SJSA1 (cell line): ENCODE measurements around the gene SLC25A3. TPM values are rescaled to one million over a fixed set of nuclear protein-coding genes. Genes with fewer than 3 reads are reported as not detected.
"Not testable (repeated sequence)": the region's sequence is repeated elsewhere in the genome, so short reads cannot be mapped to it uniquely, and the experiment has no call there.

Experiments
- DNase-seq, 2 experiments: peaks; one replicate each; pipeline ENCODE4 v3.0.0-alpha.2; 2015 to 2020; ENCODE audit warnings: low spot score in 2 of 2, low read depth in 1 of 2
- H3K27ac ChIP-seq: fragments of 250-450 bp; sonication (Bioruptor Pico); 2 replicates; pipeline ENCODE4 v1.5.1; 2020; ENCODE audit warnings: mild to moderate bottlenecking, moderate library complexity
- H3K27me3 ChIP-seq: fragments of 250-450 bp; sonication (Bioruptor Pico); replicated peaks from 2 replicates; pipeline ENCODE4 v1.5.1; 2020; ENCODE audit warnings: mild to moderate bottlenecking, moderate library complexity
- H3K36me3 ChIP-seq: fragments of 250-450 bp; sonication (Bioruptor Pico); 2 replicates; pipeline ENCODE4 v1.5.1; 2020; ENCODE audit warnings: mild to moderate bottlenecking
- H3K4me1 ChIP-seq: fragments of 250-450 bp; sonication (Bioruptor Pico); replicated peaks from 2 replicates; pipeline ENCODE4 v1.6.1; 2021; ENCODE audit warnings: mild to moderate bottlenecking
- H3K4me3 ChIP-seq: fragments of 250-450 bp; sonication (Bioruptor Pico); 2 replicates; pipeline ENCODE4 v1.5.1; 2020; ENCODE audit warnings: mild to moderate bottlenecking
- H3K9me3 ChIP-seq: fragments of 250-450 bp; sonication (Bioruptor Pico); replicated peaks from 2 replicates; pipeline ENCODE4 v1.5.1; 2020; ENCODE audit warnings: mild to moderate bottlenecking
- total RNA-seq: library from RNA; depleted of rRNA; stranded (reverse); fragments of >200 nt; shearing (Covaris generic); gene quantifications from 2 replicates; pipeline ENCODE4 v1.2.3, GENCODE V29; 2014

The SLC25A3 gene
- total RNA-seq, 1 experiment from 2014 or later, result 907 TPM

- H3K4me1 ChIP-seq, result no peaks in the 10 kb centered on the region
- no peaks in the 10 kb centered on the region for H3K27me3 ChIP-seq
- no peaks in the 10 kb centered on the region for H3K9me3 ChIP-seq
- H3K4me3 ChIP-seq, result no peak overlapping the region
- no peak for DNase-seq
- no peak overlapping the region for H3K27ac ChIP-seq
- H3K36me3 ChIP-seq, result peaks cover 6% of the 10 kb centered on the region
Observed at GRCh38 chr12:98612696-98613334, 19.3 kb downstream of the SLC25A3 start.

GRCh38 chr12:98618952-98619351, 25.5 kb downstream of the SLC25A3 start:
- Histone ChIP-seq H3K27me3 (no peaks in the 10 kb centered on the region), H3K36me3 (peaks cover 1% of the 10 kb centered on the region; the same call in 1 of the 2 replicates), H3K4me1 (no peaks in the 10 kb centered on the region), H3K4me3 (no peak overlapping the region), H3K9me3 (no peaks in the 10 kb centered on the region), H3K27ac (no peak overlapping the region)
- DNase-seq, result no peak

GRCh38 chr12:98635657-98636323, 42.3 kb downstream of the SLC25A3 start:
- DNase-seq, result peak in 1 of 2 experiments; percentile 60
- H3K36me3 ChIP-seq, result peaks cover 25% of the 10 kb centered on the region
- no peaks in the 10 kb centered on the region for H3K9me3 ChIP-seq
- peaks cover 15% of the 10 kb centered on the region for H3K4me1 ChIP-seq
- no peak overlapping the region for H3K4me3 ChIP-seq
- H3K27me3 ChIP-seq, result no peaks in the 10 kb centered on the region
- peak overlapping the region; percentile 11; the same call in 1 of the 2 replicates for H3K27ac ChIP-seq

- peaks cover 23% of the 10 kb centered on the region for H3K36me3 ChIP-seq
- H3K27me3 ChIP-seq, result no peaks in the 10 kb centered on the region
- H3K9me3 ChIP-seq, result no peaks in the 10 kb centered on the region
- H3K27ac ChIP-seq, result no peak overlapping the region
- DNase-seq, result no peak
- H3K4me3 ChIP-seq, result no peak overlapping the region
- peaks cover 15% of the 10 kb centered on the region for H3K4me1 ChIP-seq
Observed at GRCh38 chr12:98637068-98637467, 43.6 kb downstream of the SLC25A3 start.

- Histone ChIP-seq H3K36me3 (peaks cover 17% of the 10 kb centered on the region), H3K4me1 (peaks cover 20% of the 10 kb centered on the region), H3K27me3 (no peaks in the 10 kb centered on the region), H3K9me3 (no peaks in the 10 kb centered on the region), H3K4me3 (no peak overlapping the region), H3K27ac (no peak overlapping the region)
- DNase-seq, result no peak
Observed at GRCh38 chr12:98638009-98638408, 44.5 kb downstream of the SLC25A3 start.

- Histone ChIP-seq H3K27me3 (no peaks in the 10 kb centered on the region), H3K27ac (no peak overlapping the region), H3K4me1 (peaks cover 21% of the 10 kb centered on the region), H3K9me3 (no peaks in the 10 kb centered on the region), H3K4me3 (no peak overlapping the region), H3K36me3 (peaks cover 16% of the 10 kb centered on the region; the same call in 1 of the 2 replicates)
- DNase-seq, result no peak
Observed at GRCh38 chr12:98639491-98639890, 46.0 kb downstream of the SLC25A3 start.

- not testable (repeated sequence) for DNase-seq, H3K27me3 ChIP-seq, H3K4me1 ChIP-seq, H3K27ac ChIP-seq, H3K9me3 ChIP-seq
- Histone ChIP-seq H3K4me3 (peak overlapping the region; percentile 79), H3K36me3 (peaks cover 25% of the 10 kb centered on the region)
Observed at GRCh38 chr12:98642801-98643200, 49.3 kb downstream of the SLC25A3 start.

GRCh38 chr12:98644433-98644711, 50.9 kb downstream of the SLC25A3 start:
- DNase-seq, result peak; percentile 64 to 88
- H3K4me3 ChIP-seq, result peak overlapping the region; percentile 79
- H3K9me3 ChIP-seq, result no peaks in the 10 kb centered on the region

GRCh38 chr12:98644712-98645571, 51.5 kb downstream of the SLC25A3 start, which contains the start of the genes APAF1 and IKBIP:
APAF1 (plus strand) TSS chr12:98645290; CDS start chr12:98648360, 3,070 bp downstream.
IKBIP (minus strand) TSS chr12:98644788; CDS start chr12:98644701, 87 bp downstream.
- Histone ChIP-seq H3K4me3 (peak within 1 kb of the TSS; percentile 79), H3K9me3 (no peaks in the 10 kb centered on the region), H3K27me3 (no peaks in the 10 kb centered on the region), H3K36me3 (peaks cover 42% of the 10 kb centered on the region), H3K4me1 (peaks cover 6% of the 10 kb centered on the region), H3K27ac (peak within 1 kb of the TSS; percentile 89)
- peak; percentile 96 to 98 for DNase-seq

More at GRCh38 chr12:98644433-98644711, 50.9 kb downstream of the SLC25A3 start:
- Histone ChIP-seq H3K36me3 (peaks cover 41% of the 10 kb centered on the region), H3K27ac (peak overlapping the region; percentile 89), H3K27me3 (no peaks in the 10 kb centered on the region), H3K4me1 (peaks cover 6% of the 10 kb centered on the region)

GRCh38 chr12:98645572-98646067, 52.1 kb downstream of the SLC25A3 start:
- peaks cover 48% of the 10 kb centered on the region for H3K36me3 ChIP-seq
- no peaks in the 10 kb centered on the region for H3K9me3 ChIP-seq
- H3K27ac ChIP-seq, result peak overlapping the region; percentile 30
- H3K4me1 ChIP-seq, result peaks cover 6% of the 10 kb centered on the region
- no peaks in the 10 kb centered on the region for H3K27me3 ChIP-seq
- H3K4me3 ChIP-seq, result peak overlapping the region; percentile 79
- peak in 1 of 2 experiments; percentile 45 for DNase-seq

- Histone ChIP-seq H3K27ac (0 out of 2 replicates have a peak overlapping the region, but pooled peaks have one; percentile 3), H3K9me3 (no peaks in the 10 kb centered on the region), H3K4me3 (peak overlapping the region; percentile 79), H3K36me3 (peaks cover 52% of the 10 kb centered on the region), H3K4me1 (peaks cover 6% of the 10 kb centered on the region), H3K27me3 (no peaks in the 10 kb centered on the region)
- DNase-seq, result peak in 1 of 2 experiments; percentile 38
Observed at GRCh38 chr12:98646294-98647090, 53.0 kb downstream of the SLC25A3 start.

- no peak for DNase-seq
- Histone ChIP-seq H3K36me3 (peaks cover 44% of the 10 kb centered on the region), H3K27me3 (no peaks in the 10 kb centered on the region), H3K4me3 (no peak overlapping the region), H3K9me3 (no peaks in the 10 kb centered on the region), H3K4me1 (no peaks in the 10 kb centered on the region), H3K27ac (no peak overlapping the region)
Observed at GRCh38 chr12:98651328-98651727, 57.8 kb downstream of the SLC25A3 start.
